Astrocyte (in vitro differentiated cells and primary cell): ENCODE data around the gene PRSS1. TPM values are rescaled to one million over a fixed set of nuclear protein-coding genes. Genes with fewer than 3 reads are reported as not detected.
"Not testable (repeated sequence)": the region's sequence is repeated elsewhere in the genome, so short reads cannot be mapped to it uniquely, and the experiment has no call there.

Source experiments
- DNase-seq: peaks from one replicate; pipeline ENCODE4 v3.0.0-alpha.2; 2010; ENCODE audit warnings: low read depth
- FAIRE-seq: peaks from 2 replicates; lab custom pipeline; 2011; peaks lifted over from hg19 to GRCh38; lab: Jason Lieb, UNC
- H2AFZ ChIP-seq: 2 replicates; pipeline ENCODE4 v1.6.0; 2012; ENCODE audit warnings: low read depth, low read length, inconsistent platforms
- H3K27ac ChIP-seq: 2 replicates; pipeline ENCODE4 v1.5.1; 2011; ENCODE audit warnings: low read depth, low read length, inconsistent platforms
- H3K27me3 ChIP-seq: 2 replicates; pipeline ENCODE4 v1.6.0; 2011; ENCODE audit warnings: low read length, inconsistent platforms; ENCODE audit not compliant: insufficient read depth
- H3K36me3 ChIP-seq: 2 replicates; pipeline ENCODE4 v1.5.1; 2011; ENCODE audit warnings: low read length, inconsistent platforms; ENCODE audit not compliant: insufficient read depth
- H3K4me1 ChIP-seq: 2 replicates; pipeline ENCODE4 v1.5.1; 2011; ENCODE audit warnings: low read length, inconsistent platforms; ENCODE audit not compliant: insufficient read depth
- H3K4me2 ChIP-seq: 2 replicates; pipeline ENCODE4 v1.6.0; 2012; ENCODE audit warnings: low read length, inconsistent platforms
- H3K4me3 ChIP-seq: 2 replicates; pipeline ENCODE4 v1.5.1; 2011; ENCODE audit warnings: low read depth, mild to moderate bottlenecking, low read length, inconsistent platforms; ENCODE audit not compliant: insufficient read depth
- H3K79me2 ChIP-seq: 2 replicates; pipeline ENCODE4 v1.6.0; 2012; ENCODE audit warnings: mild to moderate bottlenecking, low read length, inconsistent platforms; ENCODE audit not compliant: insufficient read depth
- H3K9ac ChIP-seq: 2 replicates; pipeline ENCODE4 v1.6.0; 2012; ENCODE audit warnings: mild to moderate bottlenecking, low read length, inconsistent platforms
- H3K9me3 ChIP-seq: 2 replicates; pipeline ENCODE4 v1.5.1; 2012; ENCODE audit warnings: low read depth, mild to moderate bottlenecking, low read length, inconsistent platforms; ENCODE audit not compliant: insufficient read depth
- H4K20me1 ChIP-seq: 2 replicates; pipeline ENCODE4 v1.6.0; 2012; ENCODE audit warnings: low read length, inconsistent platforms; ENCODE audit not compliant: insufficient read depth
- H3K27ac Mint-ChIP-seq: one replicate; pipeline ENCODE4 v1.8.0; 2021; ENCODE audit warnings: mild to moderate bottlenecking, mixed read lengths; ENCODE audit not compliant: unreplicated experiment
- H3K27me3 Mint-ChIP-seq: one replicate; pipeline ENCODE4 v1.8.0; 2021; ENCODE audit warnings: low read depth, mixed read lengths; ENCODE audit not compliant: unreplicated experiment
- H3K36me3 Mint-ChIP-seq: one replicate; pipeline ENCODE4 v1.8.0; 2021; ENCODE audit warnings: low read depth, mixed read lengths; ENCODE audit not compliant: unreplicated experiment
- H3K4me1 Mint-ChIP-seq: one replicate; pipeline ENCODE4 v1.8.0; 2021; ENCODE audit warnings: low read depth, mixed read lengths; ENCODE audit not compliant: unreplicated experiment
- H3K4me3 Mint-ChIP-seq: one replicate; pipeline ENCODE4 v1.8.0; 2021; ENCODE audit warnings: mild to moderate bottlenecking, moderate library complexity, mixed read lengths; ENCODE audit not compliant: unreplicated experiment
- H3K9me3 Mint-ChIP-seq: one replicate; pipeline ENCODE4 v1.8.0; 2021; ENCODE audit warnings: mild to moderate bottlenecking, mixed read lengths; ENCODE audit not compliant: unreplicated experiment
- EZH2 ChIP-seq: IDR thresholded peaks from 2 replicates; pipeline ENCODE4 v1.6.1; 2012; ENCODE audit warnings: mild to moderate bottlenecking, low read length, inconsistent platforms; ENCODE audit not compliant: insufficient read depth
- total RNA-seq: library from RNA; stranded (reverse); gene quantifications from 2 replicates; pipeline ENCODE4 v1.2.1, GENCODE V29; 2021
- TF ChIP-seq, protein P1 (sequence below): IDR thresholded peaks from 2 replicates; pipeline ENCODE4 v1.5.1; 2011; ENCODE audit warnings: low read depth, mild to moderate bottlenecking, inconsistent platforms, low read length, moderate library complexity; ENCODE audit not compliant: insufficient read depth

Gene PRSS1
- total RNA-seq, 1 donor from 2014 or later: not detected

DNA sequence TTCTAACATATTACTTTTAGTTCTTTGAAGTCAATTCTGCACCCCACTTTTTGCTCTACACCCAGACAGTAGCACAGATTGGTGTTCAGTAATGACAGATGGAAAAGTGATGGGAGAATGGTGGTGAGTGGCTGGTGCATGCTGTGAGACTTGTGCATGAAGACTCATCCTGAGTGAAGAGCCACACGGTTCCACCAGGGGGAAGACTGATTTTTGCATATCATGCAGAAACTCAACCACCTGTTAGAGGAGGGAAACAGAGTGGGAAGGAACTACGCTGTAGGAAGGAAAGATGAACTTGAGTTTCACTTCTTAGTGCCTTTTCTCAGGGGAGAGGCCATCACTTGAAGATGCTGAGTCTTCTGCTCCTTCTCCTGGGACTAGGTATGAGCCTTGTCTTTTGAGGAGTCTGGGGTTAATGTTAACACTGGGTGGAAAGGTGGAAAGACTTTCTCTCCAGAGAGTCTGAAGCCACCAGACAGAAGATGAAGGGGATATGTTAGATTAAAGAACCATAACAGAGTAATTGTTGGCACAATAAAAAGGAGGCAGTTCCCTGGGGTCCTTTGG lies 9.3 kb upstream of the PRSS1 start:
- Mint-ChIP-seq H3K27me3 (peaks cover 15% of the 10 kb centered on the region), H3K36me3 (no peaks in the 10 kb centered on the region), H3K4me3 (no peak overlapping the region), H3K27ac (no peak overlapping the region), H3K9me3 (no peaks in the 10 kb centered on the region), H3K4me1 (no peaks in the 10 kb centered on the region)
- Histone ChIP-seq H3K36me3 (no peaks in the 10 kb centered on the region), H3K4me2 (no peak overlapping the region), H3K27ac (no peak overlapping the region), H3K27me3 (peaks cover 8% of the 10 kb centered on the region), H3K79me2 (no peaks in the 10 kb centered on the region), H4K20me1 (no peaks in the 10 kb centered on the region), H3K4me3 (no peak overlapping the region), H3K9ac (no peak overlapping the region), H3K4me1 (no peaks in the 10 kb centered on the region), H3K9me3 (no peaks in the 10 kb centered on the region), H2AFZ (no peak overlapping the region)
- DNase-seq: no peak
- TF ChIP-seq, protein P1, sequence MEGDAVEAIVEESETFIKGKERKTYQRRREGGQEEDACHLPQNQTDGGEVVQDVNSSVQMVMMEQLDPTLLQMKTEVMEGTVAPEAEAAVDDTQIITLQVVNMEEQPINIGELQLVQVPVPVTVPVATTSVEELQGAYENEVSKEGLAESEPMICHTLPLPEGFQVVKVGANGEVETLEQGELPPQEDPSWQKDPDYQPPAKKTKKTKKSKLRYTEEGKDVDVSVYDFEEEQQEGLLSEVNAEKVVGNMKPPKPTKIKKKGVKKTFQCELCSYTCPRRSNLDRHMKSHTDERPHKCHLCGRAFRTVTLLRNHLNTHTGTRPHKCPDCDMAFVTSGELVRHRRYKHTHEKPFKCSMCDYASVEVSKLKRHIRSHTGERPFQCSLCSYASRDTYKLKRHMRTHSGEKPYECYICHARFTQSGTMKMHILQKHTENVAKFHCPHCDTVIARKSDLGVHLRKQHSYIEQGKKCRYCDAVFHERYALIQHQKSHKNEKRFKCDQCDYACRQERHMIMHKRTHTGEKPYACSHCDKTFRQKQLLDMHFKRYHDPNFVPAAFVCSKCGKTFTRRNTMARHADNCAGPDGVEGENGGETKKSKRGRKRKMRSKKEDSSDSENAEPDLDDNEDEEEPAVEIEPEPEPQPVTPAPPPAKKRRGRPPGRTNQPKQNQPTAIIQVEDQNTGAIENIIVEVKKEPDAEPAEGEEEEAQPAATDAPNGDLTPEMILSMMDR: no peak
- TF ChIP-seq EZH2: no peak
- no peak for FAIRE-seq

DNA sequence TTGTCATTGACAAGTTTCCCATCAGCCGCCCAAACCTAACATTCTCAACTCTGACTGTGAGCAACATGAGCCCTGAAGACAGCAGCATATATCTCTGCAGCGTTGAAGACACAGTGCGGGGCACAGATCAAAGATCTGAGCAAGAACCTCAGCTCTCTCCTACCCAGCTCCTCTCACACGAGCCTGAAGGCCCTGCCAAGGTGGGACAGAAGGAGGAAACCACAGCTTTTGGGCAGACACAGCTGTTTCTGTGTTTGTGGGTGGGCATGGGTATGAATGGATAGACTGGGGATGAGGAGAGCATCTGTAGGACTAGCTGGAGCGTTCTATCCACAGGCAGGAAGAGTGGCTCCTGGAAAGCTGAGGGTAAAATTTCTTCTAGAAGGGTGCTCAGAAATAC lies 8.5 kb upstream of the PRSS1 start:
- H3K4me3 ChIP-seq: no peak overlapping the region
- H3K36me3 Mint-ChIP-seq: no peaks in the 10 kb centered on the region
- no peak overlapping the region for H3K27ac ChIP-seq
- H3K27me3 Mint-ChIP-seq: peaks cover 15% of the 10 kb centered on the region
- H3K9ac ChIP-seq: no peak overlapping the region
- DNase-seq (no peak), FAIRE-seq (no peak)
- no peak overlapping the region for H3K4me3 Mint-ChIP-seq
- H3K27me3 ChIP-seq: peaks cover 8% of the 10 kb centered on the region
- no peaks in the 10 kb centered on the region for H3K9me3 Mint-ChIP-seq
- H3K79me2 ChIP-seq: no peaks in the 10 kb centered on the region
- H3K4me1 ChIP-seq: no peaks in the 10 kb centered on the region
- no peak overlapping the region for H3K27ac Mint-ChIP-seq
- TF ChIP-seq EZH2: no peak
- TF ChIP-seq, protein P1: no peak
- no peak overlapping the region for H3K4me2 ChIP-seq
- no peaks in the 10 kb centered on the region for H3K36me3 ChIP-seq
- H4K20me1 ChIP-seq: no peaks in the 10 kb centered on the region
- H3K9me3 ChIP-seq: no peaks in the 10 kb centered on the region
- H2AFZ ChIP-seq: no peak overlapping the region
- H3K4me1 Mint-ChIP-seq: no peaks in the 10 kb centered on the region

DNA sequence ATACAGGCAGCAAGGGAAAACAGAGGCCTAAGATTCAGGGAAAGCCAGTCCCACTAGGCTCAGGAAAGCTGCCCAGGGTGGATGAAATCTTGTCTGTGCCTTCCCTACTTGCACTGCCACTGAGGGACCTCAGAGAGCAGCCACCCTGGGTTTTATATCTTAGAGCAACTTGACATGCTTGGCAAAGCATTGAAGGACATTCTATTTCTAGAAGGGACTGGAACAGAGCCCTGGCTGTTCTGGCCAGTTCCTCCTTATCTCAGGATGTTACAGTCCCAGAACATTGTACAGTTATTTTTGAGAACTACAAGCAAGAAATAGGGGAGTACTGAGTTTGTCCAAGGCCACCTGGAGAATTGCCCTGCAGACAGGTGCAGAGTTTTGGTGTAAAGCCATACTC lies 7.3 kb upstream of the PRSS1 start:
- H3K4me1 Mint-ChIP-seq, H4K20me1 ChIP-seq, H3K27ac ChIP-seq, H3K9ac ChIP-seq, H3K4me3 Mint-ChIP-seq, H3K36me3 Mint-ChIP-seq, H3K27me3 ChIP-seq, DNase-seq, H3K79me2 ChIP-seq, H3K9me3 Mint-ChIP-seq, H3K4me1 ChIP-seq, H2AFZ ChIP-seq, H3K36me3 ChIP-seq, H3K4me2 ChIP-seq, H3K27ac Mint-ChIP-seq, FAIRE-seq, H3K9me3 ChIP-seq, H3K4me3 ChIP-seq: not testable (repeated sequence)
- H3K27me3 Mint-ChIP-seq: peaks cover 18% of the 10 kb centered on the region
